Measurements from ENCODE around the gene ZNF827.

Gene ZNF827

DNA sequence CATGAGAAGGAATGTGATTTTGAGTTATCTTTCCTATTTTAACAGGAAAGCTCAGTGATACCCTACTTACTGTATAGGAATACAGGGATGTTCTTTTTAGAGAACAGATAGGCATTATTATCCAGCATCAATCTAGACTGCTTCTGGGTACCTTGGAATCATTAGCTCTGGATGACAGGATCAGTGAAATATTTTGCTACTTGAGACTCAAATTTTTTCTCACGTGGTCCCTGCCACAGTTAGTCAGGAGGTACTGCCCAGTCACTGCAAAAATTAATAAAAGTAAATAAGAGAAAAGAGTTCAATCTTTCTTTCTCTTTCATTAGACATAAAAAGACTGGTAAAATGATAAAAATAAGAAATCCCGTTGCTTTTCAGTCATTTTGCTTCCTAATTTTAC lies 5.5 kb downstream of the ZNF827 start:
- no peak for DNase-seq (ENCODE audit: low read depth in 2 of 2)

DNA sequence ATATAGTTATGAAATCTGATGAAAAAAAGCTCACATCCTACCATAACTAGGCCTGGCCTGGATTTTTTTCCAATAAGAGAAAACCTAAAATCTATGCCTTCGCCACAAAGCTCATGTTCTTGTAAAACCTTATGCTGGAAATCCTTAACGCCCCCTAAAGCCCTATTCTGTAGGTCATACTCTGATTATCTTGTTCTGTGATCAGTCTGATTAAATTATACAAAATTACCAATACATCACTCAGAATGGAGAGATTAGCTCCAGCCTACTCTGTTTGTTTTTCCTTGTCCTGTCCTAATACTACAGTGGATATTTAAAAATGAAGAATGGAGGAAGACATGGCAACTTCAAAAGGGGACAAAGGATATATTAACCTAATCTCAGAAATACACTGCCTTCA lies 7.2 kb downstream of the ZNF827 start:
- no peak for DNase-seq (ENCODE audit: low read depth in 2 of 2)

DNA sequence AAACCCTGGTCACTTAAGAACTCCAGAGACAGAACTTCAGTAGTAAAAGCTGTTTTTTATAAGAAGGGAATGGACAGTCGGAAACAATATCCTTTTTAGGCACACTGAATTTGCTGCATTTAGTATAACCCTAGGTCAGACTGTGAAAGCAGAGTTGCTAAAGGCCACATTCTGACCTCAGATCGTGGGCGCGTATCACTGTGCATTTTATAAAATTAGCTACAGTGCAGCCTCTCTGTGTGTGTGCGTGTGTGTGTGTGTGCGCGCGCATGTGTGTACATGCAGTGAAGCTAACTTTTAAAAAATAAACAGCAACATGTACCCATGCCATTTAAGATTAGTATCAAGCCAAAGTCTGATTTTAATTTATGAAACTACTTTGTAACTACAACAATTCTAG lies 8.0 kb downstream of the ZNF827 start:
- no peak for DNase-seq (ENCODE audit: low read depth in 2 of 2)

- DNase-seq (ENCODE audit: low read depth in 2 of 2) = no peak
Measured at GRCh38 chr4:145929415-145930178, 9.0 kb downstream of the ZNF827 start.

- no peak for DNase-seq (ENCODE audit: low read depth in 2 of 2)
Measured at GRCh38 chr4:145928748-145929147, 9.9 kb downstream of the ZNF827 start.

DNA sequence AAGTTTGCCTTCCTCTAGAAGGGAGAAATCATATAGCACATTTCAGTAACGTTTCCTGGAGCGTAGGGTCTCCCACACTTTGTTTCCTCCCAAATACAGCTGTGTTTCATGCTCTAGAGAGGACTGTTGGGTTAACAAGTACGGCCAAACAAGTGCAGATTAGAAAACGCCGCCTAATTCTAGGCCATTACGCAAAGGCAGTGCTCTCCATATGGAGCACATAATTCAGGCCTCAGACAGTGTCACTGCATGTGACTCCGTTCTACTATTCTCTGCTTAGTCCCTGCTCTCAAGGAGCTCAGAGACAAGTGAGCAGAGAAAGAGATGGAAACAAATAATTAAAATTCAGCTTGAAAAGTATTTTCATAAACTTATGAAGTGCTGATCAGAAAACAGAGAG lies 11.6 kb downstream of the ZNF827 start:
- no peak for DNase-seq (ENCODE audit: low read depth in 2 of 2)

DNA sequence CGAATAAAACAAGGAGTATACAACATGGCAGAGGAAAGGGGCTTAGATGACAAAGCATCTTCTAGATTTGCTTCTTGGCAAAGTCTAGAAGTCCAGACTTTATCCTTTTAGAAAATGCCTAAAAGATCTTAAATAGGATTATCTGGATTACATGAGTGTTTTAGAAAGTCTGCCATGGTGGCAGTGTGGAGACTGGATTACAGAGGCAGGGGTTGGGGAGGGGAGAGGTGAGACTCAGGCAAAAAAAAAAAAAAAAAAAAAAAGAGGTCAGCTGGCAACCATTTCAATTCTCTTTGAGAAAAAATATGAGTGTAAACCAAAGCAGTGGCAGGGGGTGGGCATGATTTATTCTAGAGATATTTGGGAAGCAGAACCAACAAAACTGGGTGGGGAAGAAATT lies 17.4 kb downstream of the ZNF827 start:
- no peak for DNase-seq (ENCODE audit: low read depth in 2 of 2)

GRCh38 chr4:145920205-145920604 lies 18.4 kb downstream of the ZNF827 start:
- no peak for DNase-seq (ENCODE audit: low read depth in 2 of 2)

GRCh38 chr4:145912376-145912775 lies 26.2 kb downstream of the ZNF827 start:
- DNase-seq (ENCODE audit: low read depth in 2 of 2) = no peak

DNA sequence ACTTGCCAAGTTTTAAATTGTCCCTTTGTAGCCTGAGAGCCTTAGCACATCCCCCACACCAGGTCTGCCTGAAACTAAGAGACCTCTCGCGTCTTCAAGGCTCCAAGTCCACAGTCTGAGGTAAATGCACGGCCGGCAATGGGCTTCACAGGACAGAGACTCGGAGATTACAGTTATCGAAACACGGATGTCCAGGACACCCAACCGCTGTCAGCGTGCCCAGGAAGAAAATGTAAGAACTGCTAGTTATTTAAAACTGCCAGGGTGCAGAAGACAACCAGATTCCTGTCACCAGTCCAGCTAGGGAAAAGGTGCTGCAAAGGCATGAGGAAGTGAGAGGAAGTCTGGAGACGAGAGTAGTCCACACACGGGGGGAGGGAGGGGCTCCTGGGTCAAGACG lies 28.9 kb downstream of the ZNF827 start:
- DNase-seq (ENCODE audit: low read depth in 2 of 2) = no peak

DNA sequence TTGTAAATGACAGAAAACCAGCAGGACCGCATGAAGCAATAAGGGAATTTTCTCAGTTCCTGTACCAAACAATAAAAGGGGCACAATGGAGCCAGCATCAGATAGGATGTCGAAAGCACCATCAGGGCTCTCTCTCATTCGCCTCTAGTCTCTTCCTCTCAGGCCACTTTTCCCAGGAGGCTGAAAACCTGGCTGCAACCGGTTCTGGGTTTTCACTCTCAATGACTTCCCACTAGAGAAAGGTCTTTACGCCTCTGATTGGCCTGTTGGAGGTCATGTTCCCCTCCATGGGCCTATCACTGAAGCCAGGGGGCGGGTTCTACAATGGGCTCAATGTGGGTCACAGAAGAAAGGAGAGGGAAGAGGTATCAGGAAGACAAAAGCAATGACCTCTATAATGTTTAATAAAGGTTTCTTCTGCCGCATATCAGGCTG lies 29.3 kb downstream of the ZNF827 start:
- DNase-seq (ENCODE audit: low read depth in 2 of 2) = no peak

- no peak for DNase-seq (ENCODE audit: low read depth in 2 of 2)
Measured at GRCh38 chr4:145907812-145908211, 30.8 kb downstream of the ZNF827 start.

GRCh38 chr4:145907390-145907789 lies 31.2 kb downstream of the ZNF827 start:
- no peak for DNase-seq (ENCODE audit: low read depth in 2 of 2)

- no peak for DNase-seq (ENCODE audit: low read depth in 2 of 2)
Measured at GRCh38 chr4:145904413-145905177, 34.0 kb downstream of the ZNF827 start.

DNA sequence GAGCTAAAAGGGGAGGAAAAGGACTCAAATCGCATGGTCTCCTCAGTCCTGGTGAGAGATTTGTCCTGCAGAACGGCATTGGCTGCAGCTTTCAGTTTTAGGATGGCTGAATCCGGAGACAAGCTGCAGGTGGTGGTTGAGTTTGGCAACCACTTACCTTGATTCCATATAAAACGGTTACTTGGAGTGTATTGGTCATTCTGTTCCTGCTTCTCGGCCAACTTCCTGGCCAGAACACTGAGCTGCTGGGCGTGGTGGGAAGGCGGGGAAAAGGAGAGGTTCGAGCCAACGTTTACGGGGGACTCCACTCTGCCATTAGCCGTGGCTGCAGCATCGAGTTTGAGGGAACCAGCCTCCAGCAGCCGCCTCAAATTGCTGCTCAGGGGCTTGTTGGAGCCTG lies 36.1 kb downstream of the ZNF827 start:
- DNase-seq (ENCODE audit: low read depth in 2 of 2) = no peak

DNA sequence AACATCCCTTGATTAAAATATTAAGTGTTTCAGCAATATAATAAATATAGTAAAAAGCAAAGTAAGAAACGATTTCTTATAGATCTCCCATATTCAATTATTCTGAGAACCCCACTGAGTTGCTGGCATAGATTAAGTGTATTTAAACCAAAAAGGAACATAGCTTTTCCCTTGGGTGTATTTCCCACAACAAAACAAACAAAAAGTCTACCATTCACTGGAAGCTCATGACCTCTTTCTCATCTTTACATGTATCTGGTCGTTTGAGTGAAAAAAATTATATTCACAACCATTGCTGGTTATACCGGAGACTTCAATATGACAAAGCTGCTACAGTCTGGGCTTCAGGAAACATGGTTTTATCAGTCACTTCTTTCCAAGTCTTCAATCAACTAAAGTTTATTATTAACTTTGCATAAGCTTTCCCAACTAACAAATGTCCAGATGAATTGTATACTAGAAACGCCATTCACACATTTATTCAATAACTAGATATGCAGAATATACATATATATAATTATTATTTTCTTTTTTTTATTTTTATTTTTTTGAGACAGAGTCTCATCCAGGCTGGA lies 38.6 kb downstream of the ZNF827 start:
- no peak for DNase-seq (ENCODE audit: low read depth in 2 of 2)

- DNase-seq (ENCODE audit: low read depth in 2 of 2) = no peak
Measured at GRCh38 chr4:145898926-145899531, 39.6 kb downstream of the ZNF827 start.

- DNase-seq (ENCODE audit: low read depth in 2 of 2) = no peak
Measured at GRCh38 chr4:145898466-145898865, 40.2 kb downstream of the ZNF827 start.

- DNase-seq (ENCODE audit: low read depth in 2 of 2) = no peak
Measured at GRCh38 chr4:145895056-145895455, 43.6 kb downstream of the ZNF827 start.

DNA sequence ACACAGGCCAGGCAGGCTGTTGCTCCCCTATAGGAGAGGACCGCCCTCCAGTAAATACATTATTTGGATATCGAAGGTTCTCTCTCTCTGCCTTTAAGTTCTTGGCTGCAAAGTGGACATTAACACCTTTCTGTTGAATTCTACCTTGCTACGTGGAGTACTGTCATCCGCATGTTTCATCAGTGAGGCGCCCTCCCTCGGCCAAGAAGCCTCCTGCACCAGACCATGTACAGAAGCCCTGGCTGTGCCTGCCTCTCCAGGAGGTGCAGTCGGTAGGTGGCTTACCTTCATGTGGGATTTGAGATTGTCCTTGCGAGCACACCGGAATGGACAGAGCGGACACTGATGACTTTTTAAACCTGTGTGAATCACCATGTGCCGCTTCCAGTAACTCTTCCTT lies 46.7 kb downstream of the ZNF827 start:
- DNase-seq (ENCODE audit: low read depth in 2 of 2) = no peak

- no peak for DNase-seq (ENCODE audit: low read depth in 2 of 2)
Measured at GRCh38 chr4:145890689-145891088, 47.9 kb downstream of the ZNF827 start.

DNA sequence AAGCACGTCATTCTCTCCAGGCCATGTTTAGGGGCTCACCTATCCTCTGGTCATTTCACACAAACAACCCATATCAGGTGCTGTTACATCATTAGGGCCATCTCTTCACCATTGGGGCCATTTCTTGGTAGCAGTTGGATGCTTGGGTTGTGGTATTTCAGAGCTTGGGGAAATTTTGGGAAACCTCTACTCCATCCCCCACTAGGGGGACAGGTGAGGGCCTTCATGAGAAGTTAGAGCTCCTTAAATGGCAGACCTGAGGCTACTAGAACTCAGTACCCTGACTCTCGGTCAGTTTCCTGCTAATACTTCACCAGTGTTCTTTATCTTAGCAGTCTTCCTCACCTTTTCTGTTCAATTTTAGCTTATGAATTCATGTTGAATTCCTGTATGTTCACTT lies 50.2 kb downstream of the ZNF827 start:
- DNase-seq (ENCODE audit: low read depth in 2 of 2) = no peak
